Measurements from ENCODE around the gene CEBPE. TPM values are rescaled to one million over a fixed set of nuclear protein-coding genes. Genes with fewer than 3 reads are reported as not detected.

CEBPE gene
- total RNA-seq, 2 donors from 2014 or later, result not detected

GRCh38 chr14:23095196-23096108 lies 23.6 kb downstream of the CEBPE start, which contains the start of gene C14orf119:
Gene C14orf119, plus strand, starts transcription at chr14:23095505. Its CDS starts 2,154 bp downstream, at chr14:23097659.
- H3K36me3 ChIP-seq (replicated peaks in 1 of 2; ENCODE audit: insufficient read depth in 1 of 2, low read depth in 2 of 2), result peaks cover 0 to 3% of the 10 kb centered on the region in 2 donors

GRCh38 chr14:23094666-23095195 lies 24.3 kb downstream of the CEBPE start, which contains the start of gene ACIN1:
Gene ACIN1, minus strand, starts transcription at chr14:23095136. Its CDS starts 24 bp downstream, at chr14:23095112.
- no peaks in the 10 kb centered on the region for H3K9me3 ChIP-seq
- intact Hi-C loops (cut with DNase I), result no loop called here
- H3K27me3 ChIP-seq, result no peaks in the 10 kb centered on the region
- peak within 1 kb of the TSS; percentile 89 to 97 (median 97) for H3K27ac ChIP-seq
- WGBS, 2 donors, result 0% methylated on average over 15 to 55 of the region's 55 CpGs
- TF ChIP-seq CTCF (IDR thresholded peaks at IDR 0.05) (peak in 2 of 7 experiments; percentile 0 to 1), POLR2A (IDR thresholded peaks at IDR 0.05) (peak; percentile 42 to 79 (median 69))
- peaks cover 48% of the 10 kb centered on the region for H3K4me1 ChIP-seq
- DNase-seq (peak in 2 of 4 donors; percentile 74 to 78), ATAC-seq (peak; percentile 55)
- H3K36me3 ChIP-seq (replicated peaks in 1 of 2; ENCODE audit: insufficient read depth in 1 of 2, low read depth in 2 of 2), result peaks cover 0 to 9% of the 10 kb centered on the region in 2 donors
- H3K4me3 ChIP-seq, result peak within 1 kb of the TSS; percentile 55 to 57

More at GRCh38 chr14:23095196-23096108, 23.6 kb downstream of the CEBPE start, which contains the start of gene C14orf119:
- Histone ChIP-seq H3K27ac (peak within 1 kb of the TSS; percentile 89 to 97 (median 97)), H3K4me1 (peaks cover 50% of the 10 kb centered on the region), H3K9me3 (no peaks in the 10 kb centered on the region), H3K27me3 (no peaks in the 10 kb centered on the region), H3K4me3 (peak within 1 kb of the TSS; percentile 55 to 57)
- DNase-seq, result peak; percentile 100
- peak; percentile 95 for ATAC-seq
- intact Hi-C loops (cut with DNase I), result no loop called here
- WGBS, 2 donors, result 0 to 3% methylated on average over 45 to 46 of the region's 46 CpGs
- no peak for TF ChIP-seq CTCF (IDR thresholded peaks at IDR 0.05)
- peak; percentile 39 to 92 (median 88) for TF ChIP-seq POLR2A (IDR thresholded peaks at IDR 0.05)

- 0 to 1% methylated on average over 14 of the region's 14 CpGs for WGBS, 2 donors
- no peaks in the 10 kb centered on the region for H3K27me3 ChIP-seq
- peaks cover 41% of the 10 kb centered on the region for H3K4me1 ChIP-seq
- H3K9me3 ChIP-seq, result no peaks in the 10 kb centered on the region
- ATAC-seq (no peak), DNase-seq (no peak)
- H3K36me3 ChIP-seq (replicated peaks in 1 of 2; ENCODE audit: insufficient read depth in 1 of 2, low read depth in 2 of 2), result peaks cover 0 to 14% of the 10 kb centered on the region in 2 donors
- peak in 2 of 7 experiments; percentile 9 to 12 for TF ChIP-seq CTCF (IDR thresholded peaks at IDR 0.05)
- no peak for TF ChIP-seq POLR2A (IDR thresholded peaks at IDR 0.05)
- intact Hi-C loops (cut with DNase I), result no loop called here
- H3K27ac ChIP-seq, result peak overlapping the region; percentile 89 to 97 (median 97)
- peak overlapping the region; percentile 31 to 55 for H3K4me3 ChIP-seq
Observed at GRCh38 chr14:23093991-23094665, 24.9 kb downstream of the CEBPE start.

GRCh38 chr14:23093526-23093925 lies 25.5 kb downstream of the CEBPE start:
- 45 to 54% methylated on average over 2 of the region's 2 CpGs for WGBS, 2 donors
- DNase-seq (no peak), ATAC-seq (no peak)
- no peak for TF ChIP-seq CTCF (IDR thresholded peaks at IDR 0.05)
- TF ChIP-seq POLR2A (IDR thresholded peaks at IDR 0.05), result no peak
- Histone ChIP-seq H3K36me3 (replicated peaks in 1 of 2; ENCODE audit: insufficient read depth in 1 of 2, low read depth in 2 of 2) (peaks cover 0 to 17% of the 10 kb centered on the region in 2 donors), H3K9me3 (no peaks in the 10 kb centered on the region), H3K27me3 (no peaks in the 10 kb centered on the region), H3K4me3 (no peak overlapping the region), H3K4me1 (peaks cover 35% of the 10 kb centered on the region), H3K27ac (no peak overlapping the region)
- intact Hi-C loops (cut with DNase I), result no loop called here

All from body of pancreas (tissue), 4 donors.